Daoy (cell line): ENCODE results near the gene C1orf74. TPM values are rescaled to one million over a fixed set of nuclear protein-coding genes. Genes with fewer than 3 reads are reported as not detected.

Experiments used
- DNase-seq: peaks from one replicate; pipeline ENCODE4 v3.0.0-alpha.2; 2015; ENCODE audit warnings: low read depth
- total RNA-seq: library from RNA; depleted of rRNA; stranded (reverse); fragments of >200 nt; shearing (Covaris generic); gene quantifications from 2 replicates; pipeline ENCODE4 v1.2.3, GENCODE V29; 2014; rRNA removed

C1orf74 gene
- total RNA-seq, 1 experiment from 2014 or later: 3.4 TPM

DNA sequence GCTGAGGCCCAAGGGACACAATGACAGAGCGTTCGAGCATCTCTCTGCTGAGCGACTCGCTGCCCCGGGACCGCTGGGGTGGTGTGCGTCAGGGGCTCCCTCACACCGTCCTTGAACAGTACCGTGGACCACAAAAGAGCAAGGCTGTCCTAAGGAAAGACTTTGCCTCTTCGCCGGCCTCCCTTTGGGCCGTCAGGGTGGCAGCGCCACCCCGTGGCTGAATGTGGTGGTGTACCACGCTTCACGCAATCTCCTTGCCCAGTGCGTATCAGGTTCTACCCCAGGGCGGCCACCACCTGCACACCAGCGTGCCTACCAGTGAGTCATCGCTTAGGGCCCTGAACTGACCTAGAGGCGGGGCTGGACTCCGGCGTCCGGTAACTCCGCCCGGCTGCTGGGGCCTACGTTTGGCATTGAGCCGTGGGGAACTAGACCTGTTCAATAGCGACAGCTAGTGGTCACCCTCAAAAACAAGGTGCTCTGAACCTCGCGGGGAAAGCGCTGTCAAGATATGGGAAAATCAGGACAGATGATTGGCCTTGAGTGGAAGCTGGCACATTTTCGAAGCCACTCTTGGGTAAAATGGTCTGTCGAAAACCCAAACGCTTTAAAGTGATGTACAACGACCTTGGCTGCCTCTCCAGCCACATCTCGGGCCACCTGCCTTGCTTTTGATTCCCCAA lies 36.6 kb downstream of the C1orf74 start:
- DNase-seq: peak; percentile 98

DNA sequence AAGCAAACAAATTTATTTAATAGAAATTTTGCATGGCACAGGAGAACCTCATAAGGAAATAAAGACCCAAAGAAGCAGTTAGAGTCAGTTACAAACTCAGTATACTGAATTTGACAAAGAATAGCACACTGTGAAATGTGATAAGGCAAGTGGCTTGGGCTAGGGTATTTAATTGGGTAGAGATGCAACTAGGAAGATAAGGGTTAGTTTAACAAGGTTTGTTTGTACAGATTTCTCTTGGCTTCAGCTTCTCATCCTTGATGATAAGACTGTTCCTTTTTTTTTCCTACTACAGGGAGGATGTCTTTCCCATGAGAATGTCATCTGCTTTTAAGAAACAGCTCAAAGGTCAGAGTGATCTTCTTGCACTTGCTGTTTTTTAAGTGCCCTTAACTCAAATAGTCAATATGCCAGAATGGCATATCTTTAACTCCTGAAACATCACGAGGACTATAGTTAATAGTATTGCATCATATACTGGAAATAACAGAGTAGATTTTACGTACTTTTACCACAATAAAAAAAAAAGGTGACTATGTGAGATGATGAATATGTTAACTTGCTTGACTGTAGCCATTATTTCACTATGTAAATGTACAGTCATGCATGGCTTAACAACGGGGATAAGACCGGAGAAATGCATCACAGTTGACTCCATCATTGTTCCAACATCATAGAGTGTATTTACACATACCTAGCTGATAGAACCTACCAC lies 37.8 kb downstream of the C1orf74 start:
- no peak for DNase-seq

DNA sequence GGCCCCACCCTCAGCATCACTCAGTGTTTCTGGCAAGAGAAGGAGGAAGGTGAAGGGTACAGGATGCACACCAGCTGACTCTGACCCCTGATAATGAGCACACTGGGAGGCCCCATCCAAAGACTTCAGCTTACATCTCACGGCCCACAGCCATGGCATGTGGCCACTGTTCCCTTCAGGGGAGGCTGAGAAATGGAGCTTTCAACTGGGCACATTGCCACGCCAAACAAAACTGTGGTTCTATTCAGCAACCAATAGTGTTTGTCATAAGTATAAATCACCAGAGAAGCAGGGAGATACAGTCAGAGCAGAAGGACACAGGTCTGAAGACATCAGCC lies 41.2 kb downstream of the C1orf74 start:
- peak; percentile 87 for DNase-seq

DNA sequence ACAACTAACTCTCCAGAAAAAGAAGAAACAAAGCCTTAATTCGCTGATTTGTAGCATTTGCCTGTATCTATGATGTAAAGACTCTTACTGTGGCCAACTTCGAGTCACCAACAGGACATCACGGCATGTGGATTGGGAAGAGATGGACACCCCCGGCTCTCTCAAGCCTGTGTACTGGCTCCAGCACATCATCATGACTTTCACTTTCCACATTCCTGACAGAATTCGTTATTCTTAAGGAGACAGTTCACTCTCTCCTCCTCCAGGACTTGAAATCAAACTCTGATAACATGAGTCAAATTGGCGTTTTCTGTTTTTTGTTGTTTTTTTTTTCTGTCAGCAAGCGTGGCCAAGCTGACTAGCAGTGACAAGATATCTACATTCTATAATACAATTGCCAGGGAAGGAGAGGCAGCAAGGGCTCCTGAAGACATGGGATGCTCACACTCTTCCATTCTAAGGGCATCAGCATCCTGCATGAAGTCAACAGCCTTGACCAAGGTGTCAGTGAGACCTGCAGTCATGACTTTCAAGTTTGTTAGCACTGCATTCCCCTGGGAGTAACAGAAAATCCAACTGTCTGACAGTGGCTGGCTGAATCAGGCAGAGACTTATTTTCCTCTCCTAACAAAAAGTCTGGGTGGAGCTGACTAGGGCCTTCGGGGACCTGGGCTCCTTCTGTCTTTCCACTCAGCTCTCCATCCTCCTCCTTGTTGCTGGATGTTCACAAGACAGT lies 41.8 kb downstream of the C1orf74 start:
- DNase-seq: peak; percentile 18

DNA sequence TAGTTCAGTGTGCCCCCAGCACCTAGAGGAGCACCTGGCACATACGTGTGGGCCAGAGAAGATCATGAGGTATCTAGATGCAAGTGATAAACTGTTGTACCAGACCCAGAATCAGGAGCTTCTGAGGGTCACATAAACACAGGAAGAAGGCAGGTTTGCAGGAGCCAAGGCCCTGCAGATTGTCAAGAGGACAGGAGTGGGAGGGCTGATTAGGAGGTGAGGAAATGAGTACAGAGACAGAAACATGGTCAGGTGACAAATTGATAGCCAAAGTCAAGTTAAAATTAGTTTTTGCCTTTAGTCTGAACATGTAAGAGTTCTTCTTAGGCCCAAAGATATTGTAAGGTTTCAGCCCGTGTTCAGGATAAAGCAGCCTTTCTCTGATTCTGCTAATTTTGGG lies 42.5 kb downstream of the C1orf74 start:
- DNase-seq: no peak

DNA sequence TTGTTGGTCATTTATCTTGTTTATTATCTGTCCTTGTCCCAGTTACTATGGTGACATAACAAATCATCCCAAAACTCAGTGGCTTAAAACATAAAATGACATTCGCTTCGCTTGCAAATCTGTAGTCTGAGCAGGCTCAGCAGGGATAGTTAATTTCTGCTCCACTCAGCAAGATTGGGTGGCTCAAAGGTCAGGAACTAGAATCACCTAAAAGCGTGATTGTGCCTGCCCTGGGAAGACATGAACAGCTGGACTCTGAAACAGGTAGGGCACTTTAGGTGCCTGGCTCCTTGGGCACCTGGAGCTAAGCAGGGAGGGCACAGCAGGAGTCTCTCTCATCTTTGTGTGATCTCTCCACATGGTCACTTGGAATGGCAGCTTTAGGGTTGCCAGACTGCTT lies 43.2 kb downstream of the C1orf74 start:
- no peak for DNase-seq

DNA sequence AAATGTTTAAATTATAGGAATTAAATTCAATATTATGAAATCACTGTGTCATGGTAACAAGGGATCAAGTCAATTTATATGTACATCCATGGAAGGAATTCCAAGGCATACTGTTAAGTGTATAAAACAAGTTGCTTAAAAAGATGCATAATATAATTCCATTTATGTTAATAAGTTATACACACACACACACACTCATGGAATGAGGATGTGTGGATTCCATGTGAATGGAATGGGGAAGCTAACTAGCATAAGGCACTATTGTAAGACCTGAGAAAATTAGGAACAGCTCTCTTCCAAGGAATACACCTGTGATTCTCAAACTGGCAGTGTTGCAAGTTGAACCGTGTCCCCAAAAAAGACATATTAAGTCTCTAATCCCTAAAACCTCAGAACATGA lies 46.1 kb downstream of the C1orf74 start:
- no peak for DNase-seq

DNA sequence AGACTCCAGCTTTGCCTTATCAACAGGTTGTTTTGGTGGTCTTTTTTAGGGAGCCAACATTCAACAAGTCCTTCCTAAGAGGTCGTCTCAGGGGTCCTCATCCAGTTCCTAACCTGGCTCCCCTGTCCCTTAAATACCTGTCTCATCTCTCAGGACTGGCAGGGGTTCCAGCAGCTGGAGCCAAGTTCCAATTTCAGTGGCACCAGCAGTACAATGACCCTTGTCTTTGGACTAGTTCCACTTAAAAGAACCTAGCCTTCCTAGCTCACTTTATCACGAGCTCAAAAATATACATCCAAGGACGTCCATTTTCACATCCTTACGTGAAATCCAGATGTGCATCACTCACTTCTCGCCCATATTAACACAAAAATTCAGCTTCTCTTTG lies 47.2 kb downstream of the C1orf74 start:
- DNase-seq: no peak

DNA sequence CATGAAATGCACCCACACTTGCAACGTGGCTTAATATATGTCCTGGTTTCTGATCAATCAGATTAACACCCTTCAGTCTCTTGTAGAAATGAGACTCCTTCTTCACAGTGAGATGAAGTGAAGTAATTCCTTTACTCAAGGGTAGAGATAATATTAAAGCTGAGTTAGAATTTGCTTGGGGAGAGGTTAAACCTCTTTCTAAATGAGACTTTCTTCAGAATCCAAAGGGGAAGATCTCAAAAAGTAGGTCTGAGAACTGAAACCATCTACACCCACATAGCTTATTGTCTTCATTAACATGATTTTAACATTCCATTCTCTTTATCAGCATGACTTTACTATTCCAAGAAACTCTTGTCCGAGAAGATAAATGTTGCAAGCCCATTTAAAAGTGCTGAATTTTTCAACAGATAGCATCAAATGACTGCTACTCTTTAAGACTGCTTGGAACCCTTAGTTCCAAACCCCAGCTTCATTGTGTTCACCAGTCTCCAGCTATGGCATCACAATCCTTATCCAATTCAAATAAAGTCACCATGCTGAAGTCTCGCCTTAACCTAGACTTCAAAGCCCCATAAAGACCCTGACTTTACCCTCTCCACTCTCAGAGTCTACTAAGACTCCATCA lies 47.8 kb downstream of the C1orf74 start:
- DNase-seq: no peak

DNA sequence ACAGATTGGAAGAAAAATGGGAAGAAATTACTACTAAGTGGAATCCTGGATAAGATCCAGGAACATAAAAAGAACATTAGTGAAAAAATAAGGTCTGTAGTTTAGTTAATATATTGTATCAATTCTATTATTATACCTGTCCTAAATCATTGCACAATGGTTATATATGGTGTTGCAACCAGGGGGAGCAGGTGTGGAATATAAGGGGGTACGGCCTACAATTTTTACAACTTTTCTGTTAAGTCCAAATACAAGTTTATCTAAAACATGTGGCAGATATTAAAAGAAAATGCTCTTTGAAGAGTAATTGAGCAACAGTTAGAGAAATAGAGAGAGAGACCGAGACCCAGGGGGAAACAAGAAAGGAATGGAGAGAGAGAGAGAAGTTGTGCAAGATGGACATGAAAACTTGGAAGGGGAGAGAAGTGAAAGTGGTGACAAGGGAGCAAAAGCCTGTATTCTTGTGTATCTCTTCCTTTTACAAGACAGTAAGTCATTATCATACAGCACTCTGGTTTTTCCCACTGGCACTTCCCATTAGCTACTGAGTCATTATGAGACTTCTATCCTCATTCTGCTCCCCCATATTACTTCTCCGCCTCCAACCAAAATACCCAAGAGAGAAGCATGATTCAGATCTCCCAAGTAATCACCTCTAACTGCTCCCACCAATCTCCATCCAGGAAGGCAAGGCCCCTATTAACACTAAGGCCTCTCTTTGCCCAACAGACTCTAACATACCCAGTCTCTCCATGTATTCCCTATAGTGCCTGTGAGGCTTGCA lies 50.8 kb downstream of the C1orf74 start:
- peak; percentile 35 for DNase-seq

DNA sequence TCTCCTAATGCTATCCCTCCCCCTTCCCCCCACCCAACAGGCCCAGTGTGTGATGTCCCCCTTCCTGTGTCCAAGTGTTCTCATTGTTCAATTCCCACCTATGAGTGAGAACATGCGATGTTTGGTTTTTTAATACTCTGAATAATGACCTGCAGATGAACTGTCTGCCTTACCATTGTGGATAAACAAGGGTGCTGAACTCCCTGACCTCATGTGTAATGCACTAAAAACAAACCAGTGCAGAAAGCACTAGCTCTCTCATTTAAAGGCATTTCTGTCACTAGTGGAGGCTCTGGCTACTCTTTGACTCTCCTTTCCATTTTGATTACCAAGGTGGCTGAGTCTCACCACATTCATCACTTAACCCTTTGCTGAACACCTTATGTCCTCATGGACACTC lies 51.6 kb downstream of the C1orf74 start:
- DNase-seq: no peak

DNA sequence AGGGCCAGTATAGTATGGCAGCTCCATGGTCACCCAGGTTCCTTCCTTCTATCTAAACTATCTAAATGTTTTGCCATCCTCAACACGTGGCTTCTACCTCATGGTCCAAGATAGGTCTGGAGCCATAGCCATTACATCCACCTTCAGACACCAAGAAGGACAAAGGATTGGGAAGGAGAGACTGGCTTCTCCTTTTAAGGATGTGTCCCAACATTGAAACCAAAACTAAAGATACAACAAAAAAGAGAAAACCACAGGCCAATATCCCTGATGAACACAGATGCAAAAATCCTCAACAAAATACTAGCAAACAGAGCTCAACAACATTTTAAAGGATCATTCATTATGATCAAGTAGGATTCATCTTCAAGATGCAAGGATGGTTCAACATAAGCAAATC lies 54.9 kb downstream of the C1orf74 start:
- no peak for DNase-seq

Other genes starting within 250 kb of the C1orf74 start
- gene CAMK1G, start 200.8 kb downstream of the C1orf74 start, total RNA-seq: not detected in 2 replicates
- gene LAMB3, start 132.1 kb downstream of the C1orf74 start, total RNA-seq: 5.7 and 7.8 TPM in 2 replicates
- gene G0S2, start 109.1 kb downstream of the C1orf74 start, total RNA-seq: 5.7 TPM in 1 of 2 replicates, not detected in the other
- not detected in 2 replicates for gene HSD11B1, start 79.7 kb downstream of the C1orf74 start, total RNA-seq
- gene TRAF3IP3, start 28.5 kb downstream of the C1orf74 start, total RNA-seq: not detected in 2 replicates
- gene IRF6, start 21.6 kb upstream of the C1orf74 start, total RNA-seq: not detected in 2 replicates
- gene UTP25, start 43.4 kb upstream of the C1orf74 start, total RNA-seq: 14.0 and 15.3 TPM in 2 replicates
- 6.0 and 8.0 TPM in 2 replicates for gene SYT14, start 153.7 kb upstream of the C1orf74 start, total RNA-seq